Stimulated activated CD4-positive, alpha-beta T cell treated with anti-CD3 and anti-CD28 coated beads, Interleukin-12 subunit alpha, Interleukin-12 subunit beta, amount 100 ng/mL, for 48 hours (primary cell): ENCODE results near the gene PGR.

Experiments
- DNase-seq, 3 donors: peaks; one replicate each; pipeline ENCODE4 v3.0.0-alpha.2; 2020; ENCODE audit warnings: low read depth in 2 of 3, low spot score in 1 of 3

Gene PGR

GRCh38 chr11:101129203-101129943, at the start of gene PGR:
Gene PGR (minus strand): TSS chr11:101129813. CDS start chr11:101129070, 743 bp downstream.
- DNase-seq = no peak

- no peak for DNase-seq
These were observed 46.8 kb upstream of the PGR start for GRCh38 chr11:101176381-101176780.

DNA sequence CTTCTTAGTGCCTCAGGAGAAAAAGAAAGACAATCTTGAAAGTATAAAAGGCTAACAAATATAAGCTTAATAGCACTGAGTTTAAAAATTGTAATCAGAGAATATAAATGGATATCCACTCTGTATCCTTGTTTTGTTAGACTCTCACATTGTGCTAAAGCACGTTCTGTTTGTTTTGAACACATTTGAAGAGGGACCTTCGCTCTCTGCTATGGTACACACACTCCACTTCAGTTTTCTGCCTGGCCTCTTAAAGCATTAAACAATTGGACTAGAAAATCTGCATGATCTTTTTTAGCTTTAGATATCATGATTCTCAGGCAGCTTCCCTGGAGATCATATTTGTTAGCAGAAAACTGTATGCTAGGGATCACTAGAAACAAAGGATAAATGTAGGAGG, 40.3 kb upstream of the PGR start:
- DNase-seq = no peak

- no peak for DNase-seq
These were observed 36.4 kb upstream of the PGR start for GRCh38 chr11:101166038-101166437.

DNA sequence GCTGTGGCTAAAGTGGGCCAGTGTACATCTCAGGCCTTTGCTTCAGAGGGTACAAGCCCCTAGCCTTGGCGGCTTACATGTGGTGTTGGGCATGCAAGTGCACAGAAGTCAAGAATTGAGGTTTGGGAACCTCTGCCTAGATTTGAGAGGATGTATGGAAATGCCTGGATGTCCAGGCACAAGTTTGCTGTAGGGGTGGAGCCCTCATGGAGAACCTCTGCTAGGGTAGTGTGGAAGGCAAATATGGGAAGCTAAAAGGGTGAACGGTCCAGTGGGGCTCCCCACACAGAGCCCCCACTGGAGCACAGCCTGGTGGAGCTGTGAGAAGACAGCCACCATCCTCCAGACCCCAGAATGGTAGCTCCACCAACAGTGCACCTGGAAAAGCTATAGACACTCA, 28.5 kb upstream of the PGR start:
- DNase-seq = no peak

DNA sequence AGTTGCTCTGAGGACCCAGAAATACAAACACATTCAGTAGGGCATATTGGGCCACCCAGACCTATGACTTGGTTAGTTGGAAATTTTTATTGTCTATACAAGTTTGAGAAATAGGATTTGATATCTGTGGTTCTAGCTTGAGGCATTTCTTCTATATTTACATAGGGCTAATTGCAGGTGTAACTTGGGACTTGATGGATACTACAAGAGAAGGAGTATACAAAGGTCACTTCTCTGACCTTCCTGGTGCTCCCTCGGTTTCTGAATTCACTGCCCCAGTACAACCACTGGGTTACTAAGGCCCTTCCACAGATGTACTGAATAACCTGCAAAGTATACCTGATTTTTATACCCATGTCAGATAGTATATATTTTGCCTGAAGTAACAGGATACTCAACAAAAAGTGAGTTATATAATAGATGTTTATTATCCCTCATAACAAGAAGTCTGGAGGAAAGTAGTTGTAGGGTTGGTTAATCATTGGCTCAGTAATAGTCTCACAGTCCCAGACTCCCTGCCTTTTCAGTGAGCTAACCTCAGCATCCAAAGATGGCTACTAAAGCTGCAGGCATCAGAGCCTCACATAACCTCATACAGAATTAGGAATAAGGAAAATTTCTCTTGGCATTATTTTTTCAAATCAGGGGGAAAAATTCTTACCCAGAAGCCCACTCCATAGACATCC, 8.8 kb upstream of the PGR start:
- no peak for DNase-seq

GRCh38 chr11:101133190-101133589, 3.6 kb upstream of the PGR start:
- DNase-seq = no peak

DNA sequence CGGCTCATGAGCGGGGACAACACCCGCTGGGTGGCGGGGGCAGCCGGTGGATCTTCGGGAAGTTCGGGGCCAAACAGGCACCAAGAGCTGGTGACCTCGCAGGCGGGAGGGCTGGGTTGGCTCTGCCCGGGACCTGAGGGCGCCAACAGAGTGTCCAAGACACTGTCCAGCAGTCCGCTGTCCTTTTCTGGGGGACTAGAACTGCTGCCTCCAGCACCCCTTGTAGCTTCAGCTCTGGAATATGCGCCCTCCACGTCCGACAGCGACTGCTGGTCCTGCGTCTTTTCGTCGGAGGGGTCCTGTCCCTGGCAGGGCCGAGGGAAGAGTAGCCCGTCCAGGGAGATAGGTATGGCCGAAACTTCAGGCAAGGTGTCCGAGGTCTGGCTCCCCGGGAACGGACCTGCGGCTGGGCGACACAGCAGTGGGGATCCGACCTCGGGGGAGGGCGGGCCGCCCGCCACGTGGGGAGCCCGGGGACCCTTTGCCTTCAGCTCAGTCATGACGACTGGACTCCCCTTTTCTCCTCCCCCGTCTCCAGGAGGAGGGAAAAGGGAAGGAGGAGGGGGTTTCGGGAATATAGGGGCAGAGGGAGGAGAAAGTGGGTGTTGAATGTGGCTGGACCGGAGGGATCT, 926 bp downstream of the PGR start:
- DNase-seq = no peak

GRCh38 chr11:101127699-101128570, 1.7 kb downstream of the PGR start:
- DNase-seq = no peak

GRCh38 chr11:101127197-101127698, 2.4 kb downstream of the PGR start:
- no peak for DNase-seq

- DNase-seq = no peak
These were observed 2.9 kb downstream of the PGR start for GRCh38 chr11:101126551-101127196.

DNA sequence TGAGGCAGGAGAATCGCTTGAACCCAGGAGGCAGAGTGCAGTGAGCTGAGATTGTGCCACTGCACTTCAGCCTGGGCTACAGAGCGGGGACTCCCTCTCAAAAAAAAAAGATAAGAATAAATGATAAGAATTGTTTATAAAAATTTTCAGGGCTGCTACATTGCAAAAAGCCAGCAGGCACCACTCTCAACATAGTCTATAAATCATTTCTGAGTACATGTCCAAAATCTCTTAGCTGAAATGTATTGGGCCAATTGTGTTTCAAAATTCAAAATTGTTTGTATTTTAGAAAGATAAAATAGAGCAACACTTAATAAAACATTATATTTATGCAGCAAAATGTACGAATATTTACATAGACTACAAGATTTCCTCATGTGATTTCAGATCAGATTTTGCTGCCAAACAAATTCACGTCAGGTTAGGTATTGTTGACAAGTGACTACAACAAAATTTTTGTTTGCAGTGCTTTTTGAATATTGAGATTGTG, 13.9 kb downstream of the PGR start:
- DNase-seq = no peak

DNA sequence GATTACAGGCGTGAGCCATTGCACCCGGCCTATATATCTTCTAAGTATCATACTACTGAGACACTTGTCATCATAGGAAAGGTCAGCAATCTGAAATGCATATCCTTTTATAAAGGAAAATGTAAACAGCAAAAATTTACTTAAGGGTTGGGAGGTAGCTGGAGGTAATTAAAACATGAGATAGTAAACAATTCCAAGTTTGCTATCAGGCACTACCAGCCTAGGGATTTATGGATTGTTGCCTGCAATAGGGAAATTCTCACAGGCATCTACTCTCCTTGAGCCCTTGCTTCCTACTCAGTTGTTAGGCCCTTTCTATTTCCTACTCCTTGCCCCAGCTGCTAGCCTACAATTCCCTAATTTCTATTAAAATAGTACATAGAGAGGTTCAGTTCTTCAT, 16.1 kb downstream of the PGR start:
- no peak for DNase-seq

DNA sequence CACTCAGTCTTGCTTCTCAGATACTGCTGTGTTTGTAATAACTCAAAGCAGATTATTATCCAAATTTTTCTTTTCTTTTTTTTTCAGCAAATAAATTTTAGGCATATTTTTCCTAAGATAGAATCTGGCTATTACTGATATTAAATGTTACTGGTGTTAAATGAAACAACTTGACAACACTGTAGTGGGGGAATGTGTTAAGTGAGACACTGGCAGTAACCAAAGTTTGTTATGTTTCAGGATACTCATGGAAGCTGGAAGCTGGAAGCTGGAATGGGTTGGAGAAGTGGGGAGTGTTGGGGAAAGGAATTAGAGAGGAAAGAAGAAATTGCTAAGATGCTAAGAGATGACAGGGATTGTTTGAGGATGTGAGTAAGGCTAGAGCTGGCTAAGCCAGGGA, 24.9 kb downstream of the PGR start:
- no peak for DNase-seq

GRCh38 chr11:101103433-101103832, 26.2 kb downstream of the PGR start:
- no peak for DNase-seq

DNA sequence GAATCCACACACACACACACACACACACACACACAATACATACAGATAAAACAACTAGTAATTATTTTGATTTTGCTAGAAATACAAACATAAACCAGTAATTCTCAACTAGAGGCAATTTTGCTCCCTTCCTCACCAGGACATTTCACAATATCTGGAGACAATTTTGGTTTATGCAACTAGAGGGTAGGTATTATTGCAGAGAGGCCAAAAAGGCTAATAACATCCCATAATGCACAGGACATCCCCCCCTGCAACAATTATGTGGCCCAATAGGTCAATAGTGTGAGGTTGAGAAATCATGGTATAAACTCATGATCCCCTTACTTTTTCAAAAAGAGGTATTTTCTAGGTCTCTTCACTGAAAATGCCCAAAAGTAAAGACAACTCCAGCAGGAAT, 29.0 kb downstream of the PGR start:
- DNase-seq = no peak

GRCh38 chr11:101096036-101096704, 33.4 kb downstream of the PGR start:
- no peak for DNase-seq

DNA sequence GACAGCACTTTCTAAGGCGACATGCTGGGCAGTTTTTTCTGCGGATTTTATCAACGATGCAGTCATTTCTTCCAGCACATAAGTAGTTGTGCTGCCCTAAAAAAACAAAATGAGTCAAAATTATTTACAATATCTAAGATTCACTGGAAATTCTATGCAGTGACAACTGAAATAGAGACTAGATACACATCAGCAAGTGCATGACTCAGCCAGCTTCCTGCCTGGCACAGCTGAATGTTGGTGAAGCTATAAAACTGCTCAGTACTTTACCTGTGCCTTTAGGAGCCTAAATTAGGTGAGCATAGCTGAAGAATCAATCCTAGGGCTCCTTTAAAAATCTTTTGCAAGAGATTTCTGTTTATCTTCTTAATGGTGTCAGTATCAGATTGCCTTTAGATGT, 37.8 kb downstream of the PGR start:
- no peak for DNase-seq

DNA sequence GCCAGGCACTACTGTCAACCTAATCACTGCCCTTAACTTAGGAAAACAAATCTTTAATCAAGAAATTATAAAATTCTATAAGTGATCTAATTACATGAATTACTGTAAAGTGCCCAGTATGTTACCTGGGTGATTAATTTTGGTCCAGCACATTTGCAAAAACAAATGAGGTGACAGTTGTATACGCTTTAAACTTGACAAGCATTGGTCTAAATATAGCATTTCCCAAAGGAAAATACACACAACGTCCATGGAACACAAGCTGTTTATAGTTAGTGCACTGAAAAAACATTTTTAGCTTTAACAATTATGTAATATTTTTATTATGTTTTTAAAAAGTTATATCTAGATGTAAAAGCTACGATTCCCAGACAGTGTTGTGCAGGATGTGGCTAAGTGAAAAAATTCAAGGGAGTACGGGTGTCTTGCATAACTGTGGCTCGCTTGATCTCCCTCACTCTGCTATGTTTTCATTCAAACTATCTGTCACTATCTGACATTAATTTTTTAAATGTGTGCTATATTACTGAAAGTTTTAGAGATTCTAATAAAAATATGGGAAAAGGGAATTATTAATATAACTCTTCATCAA, 38.8 kb downstream of the PGR start:
- DNase-seq = no peak

- no peak for DNase-seq
These were observed 46.3 kb downstream of the PGR start for GRCh38 chr11:101083335-101083734.
